ENCODE results near the gene NRN1. TPM values are rescaled to one million over a fixed set of nuclear protein-coding genes. Genes with fewer than 3 reads are reported as not detected.

The NRN1 gene, protein sequence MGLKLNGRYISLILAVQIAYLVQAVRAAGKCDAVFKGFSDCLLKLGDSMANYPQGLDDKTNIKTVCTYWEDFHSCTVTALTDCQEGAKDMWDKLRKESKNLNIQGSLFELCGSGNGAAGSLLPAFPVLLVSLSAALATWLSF
- polyA plus RNA-seq: 1 to 10 TPM; 2.5 to 3.3 TPM

GRCh38 chr6:6006428-6007365 is at the start of gene NRN1:
TSS of gene NRN1 (minus strand) at chr6:6006925. CDS start at chr6:6006749, 176 bp downstream.
- peak within 1 kb of the TSS in 1 of 2 donors; percentile 27 for H3K27ac ChIP-seq (ENCODE audit: low read depth in 2 of 2, low read length in 1 of 2)
- WGBS, 2 donors: 7 to 9% methylated on average over 49 to 51 of the region's 51 CpGs
- H3K4me3 ChIP-seq (ENCODE audit: low read depth in 1 of 2, low read length in 2 of 2): peak within 1 kb of the TSS; percentile 27 to 30
- no peaks in the 10 kb centered on the region for H3K36me3 ChIP-seq (ENCODE audit: control insufficient read depth in 2 of 2, insufficient read depth in 2 of 2, low read length in 1 of 2)
- peaks cover 11 to 26% of the 10 kb centered on the region in 2 donors for H3K4me1 ChIP-seq (ENCODE audit: control insufficient read depth in 2 of 2, insufficient read depth in 2 of 2, low read length in 1 of 2)
- peaks cover 0 to 17% of the 10 kb centered on the region in 2 donors for H3K9me3 ChIP-seq (ENCODE audit: control insufficient read depth in 2 of 2, insufficient read depth in 1 of 2, low read depth in 1 of 2, low read length in 1 of 2)
- H3K27me3 ChIP-seq (ENCODE audit: control insufficient read depth in 1 of 2, insufficient read depth in 2 of 2, low read length in 2 of 2): peaks cover 5 to 48% of the 10 kb centered on the region in 2 donors

GRCh38 chr6:6052216-6052615 is 45.5 kb upstream of the NRN1 start:
- no peaks in the 10 kb centered on the region for H3K4me1 ChIP-seq (ENCODE audit: control insufficient read depth in 2 of 2, insufficient read depth in 2 of 2, low read length in 1 of 2)
- no peaks in the 10 kb centered on the region for H3K9me3 ChIP-seq (ENCODE audit: control insufficient read depth in 2 of 2, insufficient read depth in 1 of 2, low read depth in 1 of 2, low read length in 1 of 2)
- peaks cover 0 to 2% of the 10 kb centered on the region in 2 donors for H3K27me3 ChIP-seq (ENCODE audit: control insufficient read depth in 1 of 2, insufficient read depth in 2 of 2, low read length in 2 of 2)
- H3K36me3 ChIP-seq (ENCODE audit: control insufficient read depth in 2 of 2, insufficient read depth in 2 of 2, low read length in 1 of 2): no peaks in the 10 kb centered on the region
- no peak overlapping the region for H3K27ac ChIP-seq (ENCODE audit: low read depth in 2 of 2, low read length in 1 of 2)
- WGBS, 2 donors: 70 to 73% methylated on average over 3 of the region's 3 CpGs
- no peak overlapping the region for H3K4me3 ChIP-seq (ENCODE audit: low read depth in 1 of 2, low read length in 2 of 2)

GRCh38 chr6:6046716-6047115 is 40.0 kb upstream of the NRN1 start:
- Histone ChIP-seq H3K27me3 (ENCODE audit: control insufficient read depth in 1 of 2, insufficient read depth in 2 of 2, low read length in 2 of 2) (peaks cover 0 to 2% of the 10 kb centered on the region in 2 donors), H3K4me3 (ENCODE audit: low read depth in 1 of 2, low read length in 2 of 2) (no peak overlapping the region), H3K9me3 (ENCODE audit: control insufficient read depth in 2 of 2, insufficient read depth in 1 of 2, low read depth in 1 of 2, low read length in 1 of 2) (no peaks in the 10 kb centered on the region), H3K36me3 (ENCODE audit: control insufficient read depth in 2 of 2, insufficient read depth in 2 of 2, low read length in 1 of 2) (no peaks in the 10 kb centered on the region), H3K4me1 (ENCODE audit: control insufficient read depth in 2 of 2, insufficient read depth in 2 of 2, low read length in 1 of 2) (no peaks in the 10 kb centered on the region), H3K27ac (ENCODE audit: low read depth in 2 of 2, low read length in 1 of 2) (no peak overlapping the region)
- 72 to 74% methylated on average over 2 of the region's 2 CpGs for WGBS, 2 donors

DNA sequence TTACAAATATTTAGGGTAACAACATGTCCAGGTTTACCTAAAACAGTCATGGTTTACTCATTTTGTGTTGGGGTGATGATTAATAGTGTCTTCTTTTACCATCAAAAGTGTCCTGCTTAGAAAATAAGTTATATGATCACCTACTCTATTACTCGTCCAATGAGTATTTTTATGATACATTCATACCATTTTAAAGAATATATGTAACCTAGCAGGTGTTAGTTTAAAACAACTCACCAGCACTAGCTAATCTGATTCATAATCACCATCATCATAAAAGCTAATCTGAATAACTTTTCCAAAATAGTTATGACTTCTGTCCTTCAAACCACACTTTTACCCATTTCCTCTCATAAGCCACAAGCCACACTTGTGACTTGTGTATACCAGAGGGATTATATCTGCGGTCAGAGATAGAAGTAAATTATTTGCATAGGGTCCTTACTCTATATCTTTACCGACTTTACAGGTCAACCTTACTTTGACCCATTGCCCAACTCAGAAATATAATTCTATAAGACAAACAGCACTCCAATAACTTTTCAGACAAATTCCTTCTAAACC is 33.3 kb upstream of the NRN1 start:
- no peak overlapping the region for H3K27ac ChIP-seq (ENCODE audit: low read depth in 2 of 2, low read length in 1 of 2)
- no peaks in the 10 kb centered on the region for H3K36me3 ChIP-seq (ENCODE audit: control insufficient read depth in 2 of 2, insufficient read depth in 2 of 2, low read length in 1 of 2)
- H3K9me3 ChIP-seq (ENCODE audit: control insufficient read depth in 2 of 2, insufficient read depth in 1 of 2, low read depth in 1 of 2, low read length in 1 of 2): no peaks in the 10 kb centered on the region
- no peak overlapping the region for H3K4me3 ChIP-seq (ENCODE audit: low read depth in 1 of 2, low read length in 2 of 2)
- no peaks in the 10 kb centered on the region for H3K27me3 ChIP-seq (ENCODE audit: control insufficient read depth in 1 of 2, insufficient read depth in 2 of 2, low read length in 2 of 2)
- no peaks in the 10 kb centered on the region for H3K4me1 ChIP-seq (ENCODE audit: control insufficient read depth in 2 of 2, insufficient read depth in 2 of 2, low read length in 1 of 2)
- 63 to 66% methylated on average over 3 of the region's 3 CpGs for WGBS, 2 donors

- Histone ChIP-seq H3K27ac (ENCODE audit: low read depth in 2 of 2, low read length in 1 of 2) (no peak overlapping the region), H3K4me3 (ENCODE audit: low read depth in 1 of 2, low read length in 2 of 2) (no peak overlapping the region), H3K9me3 (ENCODE audit: control insufficient read depth in 2 of 2, insufficient read depth in 1 of 2, low read depth in 1 of 2, low read length in 1 of 2) (no peaks in the 10 kb centered on the region), H3K36me3 (ENCODE audit: control insufficient read depth in 2 of 2, insufficient read depth in 2 of 2, low read length in 1 of 2) (no peaks in the 10 kb centered on the region), H3K4me1 (ENCODE audit: control insufficient read depth in 2 of 2, insufficient read depth in 2 of 2, low read length in 1 of 2) (no peaks in the 10 kb centered on the region), H3K27me3 (ENCODE audit: control insufficient read depth in 1 of 2, insufficient read depth in 2 of 2, low read length in 2 of 2) (no peaks in the 10 kb centered on the region)
- 91 to 92% methylated on average over 4 of the region's 4 CpGs for WGBS, 2 donors
Measured at GRCh38 chr6:6037179-6037578, 30.5 kb upstream of the NRN1 start.

- Histone ChIP-seq H3K9me3 (ENCODE audit: control insufficient read depth in 2 of 2, insufficient read depth in 1 of 2, low read depth in 1 of 2, low read length in 1 of 2) (no peaks in the 10 kb centered on the region), H3K27ac (ENCODE audit: low read depth in 2 of 2, low read length in 1 of 2) (no peak overlapping the region)
- 51 to 60% methylated on average over 4 of the region's 4 CpGs for WGBS, 2 donors
Measured at GRCh38 chr6:6033858-6034257, 27.1 kb upstream of the NRN1 start.

DNA sequence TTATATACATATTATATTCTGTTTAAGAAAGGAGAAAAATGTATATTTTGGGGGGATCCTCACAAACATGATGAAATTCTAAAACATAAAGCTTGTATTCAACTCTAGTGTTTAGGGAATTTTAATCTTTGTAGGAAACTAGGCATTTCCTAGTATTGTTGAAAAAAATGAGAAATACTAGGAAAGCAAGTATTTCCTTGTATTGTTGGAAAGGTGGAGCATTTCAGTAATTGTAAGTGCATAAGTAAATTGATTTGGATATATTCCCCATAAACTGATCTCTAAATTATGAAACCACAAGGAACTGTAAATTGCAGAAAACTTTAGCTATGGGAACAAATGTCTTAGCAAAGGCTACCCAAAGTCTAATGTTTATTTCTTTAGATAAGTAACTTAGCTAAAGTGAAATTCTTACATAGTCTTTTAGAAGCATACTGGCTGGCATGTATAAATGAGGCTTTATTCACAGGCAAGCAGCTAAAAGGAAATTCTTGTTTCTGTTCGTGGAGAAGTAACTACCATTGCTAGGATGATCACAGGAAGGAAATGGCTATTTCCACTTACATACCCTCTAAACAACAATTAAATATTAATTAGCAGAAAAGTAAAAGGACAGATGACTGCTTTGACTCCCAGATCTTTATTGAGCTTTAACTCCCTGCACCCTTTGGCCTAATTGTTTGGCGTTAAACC is 19.9 kb upstream of the NRN1 start:
- Histone ChIP-seq H3K27me3 (ENCODE audit: control insufficient read depth in 1 of 2, insufficient read depth in 2 of 2, low read length in 2 of 2) (no peaks in the 10 kb centered on the region), H3K9me3 (ENCODE audit: control insufficient read depth in 2 of 2, insufficient read depth in 1 of 2, low read depth in 1 of 2, low read length in 1 of 2) (no peaks in the 10 kb centered on the region), H3K36me3 (ENCODE audit: control insufficient read depth in 2 of 2, insufficient read depth in 2 of 2, low read length in 1 of 2) (no peaks in the 10 kb centered on the region), H3K4me3 (ENCODE audit: low read depth in 1 of 2, low read length in 2 of 2) (no peak overlapping the region), H3K27ac (ENCODE audit: low read depth in 2 of 2, low read length in 1 of 2) (no peak overlapping the region), H3K4me1 (ENCODE audit: control insufficient read depth in 2 of 2, insufficient read depth in 2 of 2, low read length in 1 of 2) (no peaks in the 10 kb centered on the region)
- WGBS, 2 donors: 63% methylated on average over 2 of the region's 2 CpGs

More at GRCh38 chr6:6033858-6034257, 27.1 kb upstream of the NRN1 start:
- H3K27me3 ChIP-seq (ENCODE audit: control insufficient read depth in 1 of 2, insufficient read depth in 2 of 2, low read length in 2 of 2): no peaks in the 10 kb centered on the region
- H3K4me1 ChIP-seq (ENCODE audit: control insufficient read depth in 2 of 2, insufficient read depth in 2 of 2, low read length in 1 of 2): no peaks in the 10 kb centered on the region
- no peaks in the 10 kb centered on the region for H3K36me3 ChIP-seq (ENCODE audit: control insufficient read depth in 2 of 2, insufficient read depth in 2 of 2, low read length in 1 of 2)
- H3K4me3 ChIP-seq (ENCODE audit: low read depth in 1 of 2, low read length in 2 of 2): no peak overlapping the region

DNA sequence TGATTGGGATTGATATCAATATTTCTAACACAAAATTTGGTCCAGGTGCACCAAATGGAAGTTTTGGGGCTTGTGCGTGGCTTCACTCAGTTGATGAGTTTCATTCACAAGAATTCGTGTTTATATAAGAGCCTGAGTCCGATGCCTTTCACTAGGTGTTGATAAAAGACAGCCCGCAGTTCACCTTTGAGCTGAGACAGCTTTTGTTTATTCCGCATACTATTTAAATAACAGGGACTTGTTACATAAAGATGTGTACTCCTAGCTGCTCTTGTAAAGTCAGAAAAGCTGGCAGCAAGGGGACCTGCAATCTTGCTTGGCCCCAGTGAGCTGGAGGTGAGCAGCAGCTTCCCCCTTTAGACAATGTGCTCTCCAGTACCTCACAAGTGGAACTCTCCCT is 19.0 kb upstream of the NRN1 start:
- H3K4me3 ChIP-seq (ENCODE audit: low read depth in 1 of 2, low read length in 2 of 2): no peak overlapping the region
- H3K36me3 ChIP-seq (ENCODE audit: control insufficient read depth in 2 of 2, insufficient read depth in 2 of 2, low read length in 1 of 2): no peaks in the 10 kb centered on the region
- H3K4me1 ChIP-seq (ENCODE audit: control insufficient read depth in 2 of 2, insufficient read depth in 2 of 2, low read length in 1 of 2): no peaks in the 10 kb centered on the region
- H3K27ac ChIP-seq (ENCODE audit: low read depth in 2 of 2, low read length in 1 of 2): no peak overlapping the region
- WGBS, 2 donors: 47 to 48% methylated on average over 5 of the region's 5 CpGs
- H3K9me3 ChIP-seq (ENCODE audit: control insufficient read depth in 2 of 2, insufficient read depth in 1 of 2, low read depth in 1 of 2, low read length in 1 of 2): no peaks in the 10 kb centered on the region
- peaks cover 0 to 3% of the 10 kb centered on the region in 2 donors for H3K27me3 ChIP-seq (ENCODE audit: control insufficient read depth in 1 of 2, insufficient read depth in 2 of 2, low read length in 2 of 2)

DNA sequence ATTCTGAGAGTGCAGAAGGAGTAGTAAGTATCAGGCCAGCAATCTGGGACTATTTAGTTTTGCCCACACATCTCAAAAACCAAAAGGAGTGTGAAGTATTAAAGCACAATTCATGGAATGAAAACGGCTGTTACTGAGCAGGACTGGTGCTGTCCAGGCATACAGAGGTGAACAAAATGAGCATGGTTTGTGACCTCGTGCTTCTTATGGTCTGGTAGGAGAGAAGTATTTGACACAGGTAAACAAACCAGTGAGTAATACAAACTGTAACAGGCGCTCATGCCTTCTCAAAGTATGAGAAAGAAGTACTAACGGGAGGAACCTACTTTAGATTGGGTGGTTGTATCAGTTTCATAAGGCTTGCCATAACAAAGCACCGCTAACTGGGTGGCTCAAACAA is 17.5 kb upstream of the NRN1 start:
- Histone ChIP-seq H3K9me3 (ENCODE audit: control insufficient read depth in 2 of 2, insufficient read depth in 1 of 2, low read depth in 1 of 2, low read length in 1 of 2) (no peaks in the 10 kb centered on the region), H3K27ac (ENCODE audit: low read depth in 2 of 2, low read length in 1 of 2) (no peak overlapping the region), H3K4me1 (ENCODE audit: control insufficient read depth in 2 of 2, insufficient read depth in 2 of 2, low read length in 1 of 2) (no peaks in the 10 kb centered on the region), H3K4me3 (ENCODE audit: low read depth in 1 of 2, low read length in 2 of 2) (no peak overlapping the region), H3K27me3 (ENCODE audit: control insufficient read depth in 1 of 2, insufficient read depth in 2 of 2, low read length in 2 of 2) (peaks cover 0 to 3% of the 10 kb centered on the region in 2 donors), H3K36me3 (ENCODE audit: control insufficient read depth in 2 of 2, insufficient read depth in 2 of 2, low read length in 1 of 2) (no peaks in the 10 kb centered on the region)
- 61 to 66% methylated on average over 5 of the region's 5 CpGs for WGBS, 2 donors
